ENCODE results near the gene GAS2L1. TPM values are rescaled to one million over a fixed set of nuclear protein-coding genes. Genes with fewer than 3 reads are reported as not detected.
A peak's percentile ranks its signal among the peaks of the same experiment; 100 is the strongest.

The GAS2L1 gene
- total and polyA plus RNA-seq, 2 donors (not counting 1 experiment from before 2014, with no cell fraction given) = 0.25 TPM; not detected in 1

- POLR2A ChIA-PET = no interaction called here
- peaks cover 0 to 60% (median 26%) of the 10 kb centered on the region in 4 experiments for H3K27me3 ChIP-seq (replicated peaks in 1 of 4; ENCODE audit: control extremely low read depth in 1 of 4, control insufficient read depth in 3 of 4, insufficient read depth in 4 of 4, low read length in 3 of 4)
- H3K4me1 Mint-ChIP-seq = peaks cover 31% of the 10 kb centered on the region
Measured at GRCh38 chr22:29314537-29315285, 8.3 kb downstream of the GAS2L1 start.

More at GRCh38 chr22:29314537-29315285, 8.3 kb downstream of the GAS2L1 start:
- Histone ChIP-seq H2AFZ (ENCODE audit: insufficient read depth, low read depth, low read length, poor library complexity, severe bottlenecking) (no peak overlapping the region), H4K20me1 (ENCODE audit: control insufficient read depth, insufficient read depth, low read length, poor library complexity, severe bottlenecking) (peaks cover 7% of the 10 kb centered on the region), H3K9me3 (ENCODE audit: control extremely low read depth in 1 of 3, control insufficient read depth in 2 of 3, insufficient read depth in 1 of 3, low read length in 2 of 3) (peaks cover 0 to 25% (median 0%) of the 10 kb centered on the region in 3 donors), H3K9ac (ENCODE audit: low read length) (peak overlapping the region; percentile 43), H3K4me3 (ENCODE audit: control extremely low read depth in 1 of 5, extremely low read depth in 1 of 5, insufficient read depth in 1 of 5, low read depth in 2 of 5, low read length in 4 of 5) (peak overlapping the region in 3 of 5 experiments; percentile 5 to 39 (median 8)), H3K4me1 (ENCODE audit: control insufficient read depth in 2 of 2, insufficient read depth in 2 of 2, low read length in 2 of 2) (peaks cover 32 to 41% of the 10 kb centered on the region in 2 donors), H3K4me2 (replicated peaks; ENCODE audit: low read depth, low read length, poor library complexity, severe bottlenecking) (peak overlapping the region; percentile 73), H3K36me3 (replicated peaks in 1 of 2; ENCODE audit: control extremely low read depth in 1 of 2, control insufficient read depth in 1 of 2, extremely low read depth in 1 of 2, insufficient read depth in 2 of 2, low read length in 1 of 2) (no peaks in the 10 kb centered on the region), H3K27ac (ENCODE audit: low read length in 2 of 2) (no peak overlapping the region), H3K79me2 (ENCODE audit: control insufficient read depth, insufficient read depth, low read length) (no peaks in the 10 kb centered on the region)
- Mint-ChIP-seq H3K4me3 (peak overlapping the region; percentile 71), H3K27ac (no peak overlapping the region), H3K27me3 (peaks cover 41% of the 10 kb centered on the region), H3K9me3 (ENCODE audit: insufficient read depth) (no peaks in the 10 kb centered on the region)
- 5% methylated on average over 69 of the region's 69 CpGs for WGBS (ENCODE audit: insufficient coverage)
- DNase-seq (no peak), ATAC-seq (ENCODE audit: low read depth) (no peak)
- CTCF ChIA-PET = no interaction called here
- TF ChIP-seq CTCF (IDR thresholded peaks at IDR 0.05) = no peak
- TF ChIP-seq EZH2 (IDR thresholded peaks at IDR 0.05; ENCODE audit: borderline replicate concordance, insufficient read depth, low read depth, low read length, poor library complexity, severe bottlenecking) = no peak
- intact Hi-C loops (cut with micrococcal nuclease) = no loop called here

All from B cell (primary cell).